Chondrocyte (in vitro differentiated cells): ENCODE measurements around the gene TENM3. TPM values are rescaled to one million over a fixed set of nuclear protein-coding genes. Genes with fewer than 3 reads are reported as not detected.

Experiments
- DNase-seq: peaks from one replicate; pipeline ENCODE4 v3.0.0; 2021; ENCODE audit warnings: mixed read lengths, low spot score
- H3K27ac Mint-ChIP-seq: one replicate; pipeline ENCODE4 v1.8.0; 2021; ENCODE audit warnings: mild to moderate bottlenecking, moderate library complexity, mixed read lengths; ENCODE audit not compliant: unreplicated experiment
- H3K27me3 Mint-ChIP-seq: 2 replicates; pipeline ENCODE4 v1.8.0; 2021; ENCODE audit warnings: low read depth, mixed read lengths
- H3K36me3 Mint-ChIP-seq: 2 replicates; pipeline ENCODE4 v1.8.0; 2021; ENCODE audit warnings: low read depth, mixed read lengths
- H3K4me1 Mint-ChIP-seq: 2 replicates; pipeline ENCODE4 v1.8.0; 2021; ENCODE audit warnings: low read depth, mild to moderate bottlenecking, mixed read lengths
- H3K4me3 Mint-ChIP-seq: one replicate; pipeline ENCODE4 v1.8.0; 2021; ENCODE audit warnings: mild to moderate bottlenecking, moderate library complexity, mixed read lengths; ENCODE audit not compliant: unreplicated experiment
- H3K9me3 Mint-ChIP-seq: 2 replicates; pipeline ENCODE4 v1.8.0; 2021; ENCODE audit warnings: low read depth, mixed read lengths
- total RNA-seq: library from RNA; stranded (reverse); gene quantifications from 3 replicates; pipeline ENCODE4 v1.2.1, GENCODE V29; 2021
- TF ChIP-seq, protein P1 (sequence below): fragments of 200-600 bp; sonication (generic); IDR thresholded peaks from 2 replicates; pipeline ENCODE4 v1.5.0; 2021; ENCODE audit warnings: antibody characterized with exemption, mild to moderate bottlenecking, moderate library complexity

TENM3 gene
- total RNA-seq, 1 donor from 2014 or later: 87.6 TPM

DNA sequence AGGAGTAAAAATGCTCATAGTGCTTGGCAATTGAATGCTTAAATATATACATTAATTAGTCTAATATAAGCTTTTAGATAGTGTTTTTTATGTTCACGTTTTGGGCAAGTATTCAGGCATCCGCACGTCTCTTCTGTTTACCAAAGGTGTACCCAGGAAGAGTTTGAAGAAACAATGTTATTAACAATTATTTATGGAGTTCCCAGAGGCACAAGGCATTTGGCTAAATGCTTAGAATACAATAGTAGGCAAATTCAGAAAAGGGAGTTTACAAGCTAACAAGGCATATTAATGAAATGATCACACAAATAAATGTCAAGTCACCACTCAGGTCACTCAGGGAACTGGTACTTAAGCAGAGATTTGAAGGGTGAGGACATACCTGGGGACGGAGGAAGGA lies 294.8 kb downstream of the TENM3 start:
- Mint-ChIP-seq H3K4me1 (peaks cover 6% of the 10 kb centered on the region), H3K36me3 (peaks cover 2% of the 10 kb centered on the region), H3K27me3 (no peaks in the 10 kb centered on the region), H3K27ac (no peak overlapping the region), H3K9me3 (no peaks in the 10 kb centered on the region), H3K4me3 (no peak overlapping the region)
- no peak for DNase-seq
- TF ChIP-seq, protein P1, sequence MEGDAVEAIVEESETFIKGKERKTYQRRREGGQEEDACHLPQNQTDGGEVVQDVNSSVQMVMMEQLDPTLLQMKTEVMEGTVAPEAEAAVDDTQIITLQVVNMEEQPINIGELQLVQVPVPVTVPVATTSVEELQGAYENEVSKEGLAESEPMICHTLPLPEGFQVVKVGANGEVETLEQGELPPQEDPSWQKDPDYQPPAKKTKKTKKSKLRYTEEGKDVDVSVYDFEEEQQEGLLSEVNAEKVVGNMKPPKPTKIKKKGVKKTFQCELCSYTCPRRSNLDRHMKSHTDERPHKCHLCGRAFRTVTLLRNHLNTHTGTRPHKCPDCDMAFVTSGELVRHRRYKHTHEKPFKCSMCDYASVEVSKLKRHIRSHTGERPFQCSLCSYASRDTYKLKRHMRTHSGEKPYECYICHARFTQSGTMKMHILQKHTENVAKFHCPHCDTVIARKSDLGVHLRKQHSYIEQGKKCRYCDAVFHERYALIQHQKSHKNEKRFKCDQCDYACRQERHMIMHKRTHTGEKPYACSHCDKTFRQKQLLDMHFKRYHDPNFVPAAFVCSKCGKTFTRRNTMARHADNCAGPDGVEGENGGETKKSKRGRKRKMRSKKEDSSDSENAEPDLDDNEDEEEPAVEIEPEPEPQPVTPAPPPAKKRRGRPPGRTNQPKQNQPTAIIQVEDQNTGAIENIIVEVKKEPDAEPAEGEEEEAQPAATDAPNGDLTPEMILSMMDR: no peak

DNA sequence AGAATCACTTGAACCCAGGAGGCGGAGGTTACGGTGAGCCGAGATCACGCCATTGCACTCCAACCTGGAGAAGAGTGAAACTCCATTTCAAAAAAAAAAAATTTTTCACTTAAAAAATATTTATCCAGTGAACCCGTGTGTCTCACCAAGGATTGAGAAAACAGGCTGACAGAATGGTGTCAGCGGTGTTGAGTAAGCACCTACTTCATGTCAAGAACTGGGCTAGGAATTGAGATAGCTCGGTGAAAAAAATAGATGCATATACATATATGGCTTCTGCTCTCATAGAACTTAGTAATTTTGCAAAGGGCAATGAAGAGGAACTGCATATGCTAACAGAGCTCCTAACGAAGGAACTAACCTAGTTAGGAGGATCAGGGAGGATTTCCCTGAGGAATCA lies 297.3 kb downstream of the TENM3 start:
- no peaks in the 10 kb centered on the region for H3K4me1 Mint-ChIP-seq
- no peak overlapping the region for H3K4me3 Mint-ChIP-seq
- H3K27me3 Mint-ChIP-seq: no peaks in the 10 kb centered on the region
- TF ChIP-seq, protein P1: no peak
- H3K36me3 Mint-ChIP-seq: peaks cover 2% of the 10 kb centered on the region
- DNase-seq: no peak
- no peak overlapping the region for H3K27ac Mint-ChIP-seq
- H3K9me3 Mint-ChIP-seq: no peaks in the 10 kb centered on the region

GRCh38 chr4:182547435-182547834 lies 304.2 kb downstream of the TENM3 start:
- no peak overlapping the region for H3K27ac Mint-ChIP-seq
- no peak overlapping the region for H3K4me3 Mint-ChIP-seq
- H3K4me1 Mint-ChIP-seq: peaks cover 16% of the 10 kb centered on the region
- peaks cover 2% of the 10 kb centered on the region for H3K36me3 Mint-ChIP-seq
- no peaks in the 10 kb centered on the region for H3K9me3 Mint-ChIP-seq
- TF ChIP-seq, protein P1: no peak
- H3K27me3 Mint-ChIP-seq: no peaks in the 10 kb centered on the region
- DNase-seq: no peak

GRCh38 chr4:182548156-182548555 lies 305.0 kb downstream of the TENM3 start:
- Mint-ChIP-seq H3K4me1 (peaks cover 16% of the 10 kb centered on the region), H3K9me3 (no peaks in the 10 kb centered on the region), H3K27ac (no peak overlapping the region), H3K4me3 (no peak overlapping the region), H3K27me3 (no peaks in the 10 kb centered on the region), H3K36me3 (no peaks in the 10 kb centered on the region)
- TF ChIP-seq, protein P1: no peak
- no peak for DNase-seq

DNA sequence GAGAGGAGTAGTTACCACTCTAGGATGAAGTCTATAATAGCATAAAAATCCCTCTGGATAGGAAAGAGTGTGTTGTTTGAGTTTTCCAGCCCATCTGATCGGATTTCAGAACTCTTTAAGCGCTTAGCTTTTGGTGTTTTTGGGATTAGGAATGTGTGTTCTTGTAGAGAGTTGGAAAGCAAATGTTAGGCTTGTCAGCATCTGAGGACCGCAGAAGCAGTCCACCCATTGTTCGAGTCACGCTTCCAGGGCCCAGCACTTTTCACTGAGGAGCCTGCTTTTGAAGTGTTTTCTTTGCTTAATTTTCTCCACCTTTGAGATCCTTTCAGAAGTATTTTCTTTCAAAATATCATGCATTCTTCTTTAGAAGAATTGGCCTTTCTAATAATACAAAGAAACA lies 306.2 kb downstream of the TENM3 start:
- Mint-ChIP-seq H3K27ac (peak overlapping the region; percentile 71), H3K4me3 (no peak overlapping the region), H3K9me3 (no peaks in the 10 kb centered on the region), H3K4me1 (peaks cover 25% of the 10 kb centered on the region), H3K27me3 (no peaks in the 10 kb centered on the region), H3K36me3 (no peaks in the 10 kb centered on the region)
- TF ChIP-seq, protein P1: no peak
- DNase-seq: no peak
